KMS-11 (cell line): ENCODE measurements around the gene CCL25.

Experiments
- H2AFZ ChIP-seq: fragments of 200-600 bp; sonication (generic); 2 replicates; pipeline ENCODE4 v1.6.1; 2016; ENCODE audit warnings: antibody characterized with exemption, mixed run types, low read depth
- H3K27ac ChIP-seq: fragments of 200-600 bp; sonication (generic); 2 replicates; pipeline ENCODE4 v1.6.1; 2016; ENCODE audit warnings: mild to moderate bottlenecking, mixed run types
- H3K27me3 ChIP-seq: fragments of 200-600 bp; sonication (generic); 2 replicates; pipeline ENCODE4 v1.6.1; 2017; ENCODE audit warnings: mild to moderate bottlenecking, low read depth, mixed run types, moderate library complexity; ENCODE audit not compliant: insufficient read depth
- H3K36me3 ChIP-seq: fragments of 200-600 bp; sonication (generic); 2 replicates; pipeline ENCODE4 v1.6.1; 2017; ENCODE audit warnings: mild to moderate bottlenecking, mixed run types; ENCODE audit not compliant: insufficient read depth
- H3K4me1 ChIP-seq: fragments of 200-600 bp; sonication (generic); 2 replicates; pipeline ENCODE4 v1.6.1; 2016; ENCODE audit warnings: mild to moderate bottlenecking, low read depth, mixed run types; ENCODE audit not compliant: poor library complexity, severe bottlenecking
- H3K4me2 ChIP-seq: fragments of 200-600 bp; sonication (generic); 2 replicates; pipeline ENCODE4 v1.7.0; 2016; ENCODE audit warnings: mild to moderate bottlenecking, mixed run types
- H3K4me3 ChIP-seq: fragments of 200-600 bp; sonication (generic); IDR thresholded peaks from 2 replicates; pipeline ENCODE4 v1.6.1; 2017; ENCODE audit warnings: low read depth, low read length, mixed read lengths; ENCODE audit not compliant: insufficient read depth
- H3K79me2 ChIP-seq: fragments of 200-600 bp; sonication (generic); 2 replicates; pipeline ENCODE4 v1.6.1; 2016; ENCODE audit warnings: low read depth, mixed run types; ENCODE audit not compliant: insufficient read depth
- H3K9ac ChIP-seq: fragments of 200-600 bp; sonication (generic); 2 replicates; pipeline ENCODE4 v1.6.1; 2016; ENCODE audit warnings: mild to moderate bottlenecking, mixed run types
- H4K20me1 ChIP-seq: fragments of 200-600 bp; sonication (generic); 2 replicates; pipeline ENCODE4 v1.6.1; 2016; ENCODE audit warnings: mild to moderate bottlenecking, mixed run types; ENCODE audit not compliant: insufficient read depth
- CTCF ChIP-seq: fragments of 200-600 bp; sonication (generic); conservative IDR thresholded peaks from 2 replicates; pipeline ENCODE4 v1.6.1; 2017; ENCODE audit warnings: low read depth, mild to moderate bottlenecking, antibody characterized with exemption, low read length, moderate library complexity, mixed read lengths

CCL25 gene

GRCh38 chr19:8046569-8047165 lies 5.9 kb upstream of the CCL25 start:
- no peak overlapping the region for H3K9ac ChIP-seq
- no peak overlapping the region for H2AFZ ChIP-seq
- H3K36me3 ChIP-seq = no peaks in the 10 kb centered on the region
- H4K20me1 ChIP-seq = no peaks in the 10 kb centered on the region
- peaks cover 7% of the 10 kb centered on the region for H3K4me1 ChIP-seq
- no peak for TF ChIP-seq CTCF
- H3K79me2 ChIP-seq = no peaks in the 10 kb centered on the region
- peaks cover 13% of the 10 kb centered on the region for H3K27me3 ChIP-seq
- no peak overlapping the region for H3K4me3 ChIP-seq
- no peak overlapping the region for H3K27ac ChIP-seq
- no peak overlapping the region for H3K4me2 ChIP-seq

DNA sequence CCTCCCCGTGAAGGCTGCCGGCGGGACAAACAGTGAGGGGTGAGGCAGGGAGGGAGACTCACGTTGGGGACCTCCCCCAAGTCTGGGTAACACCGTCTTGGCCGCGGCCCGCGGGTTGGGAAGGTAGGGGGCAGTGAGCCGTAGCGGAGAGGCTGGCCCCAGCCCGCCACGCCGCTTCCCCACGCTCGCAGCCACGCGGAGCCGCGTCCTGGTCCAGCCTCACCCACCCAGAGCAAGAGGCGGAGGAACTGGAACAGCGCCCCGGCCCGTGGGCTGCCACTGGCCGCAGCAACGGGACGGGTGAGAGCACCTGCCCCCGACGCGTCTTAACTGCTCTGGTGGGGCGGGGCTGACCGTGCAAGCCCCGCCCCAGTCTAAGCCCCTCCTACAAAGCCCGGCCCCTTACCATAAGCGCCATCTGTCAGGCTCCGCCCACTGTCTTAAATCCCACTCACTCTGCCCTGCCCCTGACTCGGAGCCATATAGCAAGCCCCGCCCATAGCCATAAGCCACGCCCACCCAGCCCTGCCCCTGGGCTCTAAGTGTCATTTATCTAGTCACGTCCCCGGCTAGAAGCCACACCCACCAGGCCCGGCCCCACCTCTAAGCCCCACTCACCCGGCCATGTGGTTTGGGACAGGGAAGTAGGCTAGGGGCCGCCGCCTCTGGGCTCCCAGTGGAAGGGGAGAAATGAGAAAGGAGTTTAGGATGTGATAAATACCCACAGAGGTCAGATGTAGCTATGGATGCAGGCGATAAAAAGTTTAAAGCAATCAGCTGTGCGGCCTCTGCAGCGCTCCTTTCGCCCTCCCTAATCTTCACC lies 2.1 kb upstream of the CCL25 start:
- no peak overlapping the region for H3K27ac ChIP-seq

DNA sequence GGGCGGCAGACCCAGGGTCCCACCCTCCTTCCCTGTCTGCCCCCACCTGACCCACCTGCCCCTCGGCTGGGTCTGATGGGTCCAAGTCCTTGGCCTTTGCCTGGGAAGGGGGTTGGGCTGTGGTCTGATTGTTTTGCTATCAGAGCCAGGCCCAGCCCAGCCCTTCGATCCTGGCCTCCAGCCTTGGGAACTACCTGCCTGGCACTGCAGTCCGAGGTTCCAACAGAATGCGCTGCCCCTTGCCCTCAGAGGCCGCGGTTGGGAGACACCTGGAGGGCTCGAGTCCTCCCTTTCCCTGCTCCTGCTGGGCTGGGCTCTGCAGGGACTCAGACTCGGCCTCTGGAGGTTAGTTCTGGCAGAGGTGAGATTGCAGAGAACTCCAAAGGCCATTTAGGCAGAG lies 1.6 kb downstream of the CCL25 start:
- Histone ChIP-seq H3K79me2 (no peaks in the 10 kb centered on the region), H3K4me3 (no peak overlapping the region), H3K36me3 (no peaks in the 10 kb centered on the region), H3K27ac (no peak overlapping the region), H3K9ac (no peak overlapping the region), H4K20me1 (no peaks in the 10 kb centered on the region), H3K4me2 (no peak overlapping the region), H3K27me3 (no peaks in the 10 kb centered on the region; the same call in 1 of the 2 replicates), H3K4me1 (no peaks in the 10 kb centered on the region), H2AFZ (no peak overlapping the region)
- no peak for TF ChIP-seq CTCF

More for the DNA sequence above, 2.1 kb upstream of the CCL25 start:
- Histone ChIP-seq H4K20me1 (no peaks in the 10 kb centered on the region), H3K27me3 (no peaks in the 10 kb centered on the region; the same call in 1 of the 2 replicates), H3K36me3 (no peaks in the 10 kb centered on the region), H3K79me2 (no peaks in the 10 kb centered on the region), H3K9ac (no peak overlapping the region), H3K4me1 (peaks cover 7% of the 10 kb centered on the region), H2AFZ (no peak overlapping the region; the same call in 1 of the 2 replicates), H3K4me3 (no peak overlapping the region), H3K4me2 (no peak overlapping the region; the same call in 1 of the 2 replicates)
- no peak for TF ChIP-seq CTCF

- Histone ChIP-seq H3K27me3 (peaks cover 5% of the 10 kb centered on the region; the same call in 1 of the 2 replicates), H3K27ac (no peak overlapping the region), H3K4me1 (no peaks in the 10 kb centered on the region), H3K9ac (no peak overlapping the region), H4K20me1 (no peaks in the 10 kb centered on the region), H3K36me3 (no peaks in the 10 kb centered on the region), H3K4me2 (no peak overlapping the region), H3K79me2 (no peaks in the 10 kb centered on the region), H2AFZ (no peak overlapping the region), H3K4me3 (no peak overlapping the region)
- no peak for TF ChIP-seq CTCF
Observed at GRCh38 chr19:8056533-8056932, 4.0 kb downstream of the CCL25 start.
